Breast epithelium (tissue), 4 donors: ENCODE data around the gene NCAM2. TPM values are rescaled to one million over a fixed set of nuclear protein-coding genes. Genes with fewer than 3 reads are reported as not detected.
"Not testable (repeated sequence)": the region's sequence is repeated elsewhere in the genome, so short reads cannot be mapped to it uniquely, and the experiment has no call there.

Experiments used
- DNase-seq, 2 donors: peaks; one replicate each; pipeline ENCODE4 v3.0.0-alpha.2; 2019; ENCODE audit warnings: low spot score in 2 of 2
- H3K27ac ChIP-seq, 2 donors: fragments of 200-600 bp; sonication (generic) in 1 of 2; one replicate each; pipeline ENCODE4 v1.5.1; 2016 to 2019; ENCODE audit warnings: mild to moderate bottlenecking in 1 of 2
- H3K27me3 ChIP-seq, 2 donors: fragments of 200-600 bp; sonication (generic) in 1 of 2; one replicate each; pipeline versions ENCODE4 v1.5.1 to v1.6.0; 2017 to 2019; ENCODE audit warnings: control low read depth in 1 of 2, mild to moderate bottlenecking in 1 of 2
- H3K36me3 ChIP-seq: fragments of 200-600 bp; one replicate; pipeline ENCODE4 v1.5.1; 2019
- H3K4me1 ChIP-seq, 2 donors: fragments of 200-600 bp; sonication (generic); one replicate each; pipeline ENCODE4 v1.5.1; 2016 to 2019; ENCODE audit warnings: control low read depth in 1 of 2
- H3K4me3 ChIP-seq, 3 donors: fragments of 200-600 bp; sonication (generic); 1 replicate in 2 of 3; 2 replicates in 1 of 3; pipeline ENCODE4 v1.5.1; 2016 to 2019; ENCODE audit warnings: mild to moderate bottlenecking in 3 of 3, moderate library complexity in 2 of 3
- H3K9me3 ChIP-seq, 2 donors: fragments of 200-600 bp; sonication (generic) in 1 of 2; one replicate each; pipeline ENCODE4 v1.5.1; 2016 to 2019; ENCODE audit warnings: control low read depth in 1 of 2
- CTCF ChIP-seq, 3 donors: fragments of 450-650 bp; IDR thresholded peaks; one replicate each; pipeline ENCODE4 v1.5.1; 2016 to 2017; ENCODE audit warnings: antibody characterized with exemption in 3 of 3, mild to moderate bottlenecking in 3 of 3, moderate library complexity in 3 of 3
- POLR2A ChIP-seq: fragments of 450-650 bp; IDR thresholded peaks from one replicate; pipeline ENCODE4 v1.6.1; 2016; ENCODE audit warnings: antibody characterized with exemption, mild to moderate bottlenecking, moderate library complexity
- POLR2AphosphoS5 ChIP-seq, 3 donors: sonication (generic); formaldehyde crosslinking; IDR thresholded peaks; one replicate each; pipeline ENCODE4 v1.6.1; 2017; ENCODE audit warnings: antibody characterized with exemption in 3 of 3
- intact Hi-C: fragments of 100-400 bp; cut with DNase I; formaldehyde crosslinking; loops from one replicate; pipeline ENCODE4 v1.15.1; 2023; ENCODE audit warnings: low total_unique reads
- total RNA-seq, 3 donors: library from RNA; depleted of rRNA; stranded (reverse); fragments of >200 nt; gene quantifications; one replicate each; pipeline ENCODE4 v1.1.0, GENCODE V29; 2016

Gene NCAM2
- total RNA-seq, 3 donors from 2014 or later, result 2.6 to 6.3 (median 3.6) TPM

DNA sequence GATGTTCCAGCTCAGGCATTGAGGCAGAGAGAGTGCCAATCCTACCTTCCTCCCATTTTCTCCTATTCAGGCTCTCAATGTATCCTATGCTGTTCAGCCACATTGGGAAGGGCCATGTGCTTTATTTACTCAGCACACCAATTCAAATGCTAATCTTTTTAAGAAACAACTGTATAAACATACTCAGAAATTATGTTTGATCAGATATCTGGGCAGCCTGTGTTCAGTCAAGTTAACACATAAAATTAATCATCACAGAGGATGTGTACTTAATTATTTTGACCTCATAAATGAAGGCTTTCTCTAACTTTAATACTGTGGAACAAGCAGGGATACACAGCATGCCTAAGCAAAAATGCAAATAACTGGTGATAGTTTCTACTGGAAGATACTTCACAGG lies 149.8 kb downstream of the NCAM2 start:
- no peaks in the 10 kb centered on the region for H3K4me1 ChIP-seq

DNA sequence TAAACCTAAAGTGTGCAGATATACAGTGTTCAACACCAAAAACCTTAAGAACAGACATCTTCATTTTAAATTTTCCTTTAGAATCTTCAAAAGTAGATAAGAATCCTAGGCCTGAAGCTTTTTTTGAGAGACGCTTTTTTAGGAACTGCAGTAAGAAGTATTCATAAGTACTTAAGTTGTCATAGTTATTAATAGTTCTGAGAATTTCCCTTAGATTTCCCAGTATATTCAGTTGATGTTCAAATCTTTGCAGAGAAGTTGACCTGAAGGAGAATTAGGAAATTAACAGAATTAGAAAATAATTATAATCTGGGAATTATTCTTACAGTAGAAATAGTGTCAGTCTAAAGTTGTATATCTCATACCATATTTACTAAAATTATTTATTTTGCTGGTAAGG lies 150.3 kb downstream of the NCAM2 start:
- peaks cover 0 to 4% of the 10 kb centered on the region in 2 donors for H3K9me3 ChIP-seq
- no peak overlapping the region for H3K4me3 ChIP-seq
- intact Hi-C loops, result no loop called here
- no peak overlapping the region for H3K27ac ChIP-seq
- no peaks in the 10 kb centered on the region for H3K4me1 ChIP-seq
- no peaks in the 10 kb centered on the region for H3K36me3 ChIP-seq
- no peaks in the 10 kb centered on the region for H3K27me3 ChIP-seq
- no peak for DNase-seq
- no peak for TF ChIP-seq CTCF (IDR thresholded peaks at IDR 0.05)
- no peak for TF ChIP-seq POLR2AphosphoS5 (IDR thresholded peaks at IDR 0.05)
- TF ChIP-seq POLR2A, result no peak

More for the DNA sequence above, 149.8 kb downstream of the NCAM2 start:
- TF ChIP-seq POLR2AphosphoS5 (IDR thresholded peaks at IDR 0.05), result no peak
- TF ChIP-seq CTCF (IDR thresholded peaks at IDR 0.05), result no peak
- TF ChIP-seq POLR2A, result no peak
- Histone ChIP-seq H3K36me3 (no peaks in the 10 kb centered on the region), H3K27ac (no peak overlapping the region), H3K27me3 (no peaks in the 10 kb centered on the region), H3K9me3 (peaks cover 0 to 4% of the 10 kb centered on the region in 2 donors), H3K4me3 (no peak overlapping the region)
- intact Hi-C loops, result no loop called here
- no peak for DNase-seq

- not testable (repeated sequence) for H3K9me3 ChIP-seq, H3K36me3 ChIP-seq
Measured at GRCh38 chr21:21149445-21149844, 151.2 kb downstream of the NCAM2 start.

GRCh38 chr21:21151231-21151630 lies 153.0 kb downstream of the NCAM2 start:
- Histone ChIP-seq H3K4me3 (no peak overlapping the region), H3K27ac (no peak overlapping the region), H3K27me3 (no peaks in the 10 kb centered on the region), H3K4me1 (no peaks in the 10 kb centered on the region), H3K36me3 (no peaks in the 10 kb centered on the region), H3K9me3 (peaks cover 0 to 4% of the 10 kb centered on the region in 2 donors)
- intact Hi-C loops, result no loop called here
- no peak for TF ChIP-seq CTCF (IDR thresholded peaks at IDR 0.05)
- TF ChIP-seq POLR2AphosphoS5 (IDR thresholded peaks at IDR 0.05), result no peak
- no peak for TF ChIP-seq POLR2A
- no peak for DNase-seq

More at GRCh38 chr21:21149445-21149844, 151.2 kb downstream of the NCAM2 start:
- H3K27ac ChIP-seq, DNase-seq, H3K4me1 ChIP-seq, intact Hi-C loops, H3K4me3 ChIP-seq, H3K27me3 ChIP-seq: not testable (repeated sequence)

GRCh38 chr21:21156397-21156796 lies 158.2 kb downstream of the NCAM2 start:
- H3K36me3 ChIP-seq, result no peaks in the 10 kb centered on the region
- no peak overlapping the region for H3K27ac ChIP-seq
- H3K27me3 ChIP-seq, result no peaks in the 10 kb centered on the region
- DNase-seq, result no peak
- intact Hi-C loops, result no loop called here
- no peaks in the 10 kb centered on the region for H3K4me1 ChIP-seq
- TF ChIP-seq POLR2A (no peak), CTCF (IDR thresholded peaks at IDR 0.05) (no peak), POLR2AphosphoS5 (IDR thresholded peaks at IDR 0.05) (no peak)
- H3K4me3 ChIP-seq, result no peak overlapping the region
- H3K9me3 ChIP-seq, result no peaks in the 10 kb centered on the region

GRCh38 chr21:21156957-21157356 lies 158.7 kb downstream of the NCAM2 start:
- Histone ChIP-seq H3K4me1 (no peaks in the 10 kb centered on the region), H3K9me3 (no peaks in the 10 kb centered on the region), H3K4me3 (no peak overlapping the region), H3K27ac (no peak overlapping the region), H3K27me3 (no peaks in the 10 kb centered on the region), H3K36me3 (no peaks in the 10 kb centered on the region)
- no peak for DNase-seq
- intact Hi-C loops, result no loop called here
- TF ChIP-seq POLR2A (no peak), CTCF (IDR thresholded peaks at IDR 0.05) (no peak), POLR2AphosphoS5 (IDR thresholded peaks at IDR 0.05) (no peak)
